GM19238 (cell line): ENCODE measurements around the gene CPHXL2.

Experiments
- DNase-seq: peaks from one replicate; pipeline ENCODE4 v3.0.0; 2011; ENCODE audit warnings: low spot score; ENCODE audit not compliant: insufficient read length

CPHXL2 gene

DNA sequence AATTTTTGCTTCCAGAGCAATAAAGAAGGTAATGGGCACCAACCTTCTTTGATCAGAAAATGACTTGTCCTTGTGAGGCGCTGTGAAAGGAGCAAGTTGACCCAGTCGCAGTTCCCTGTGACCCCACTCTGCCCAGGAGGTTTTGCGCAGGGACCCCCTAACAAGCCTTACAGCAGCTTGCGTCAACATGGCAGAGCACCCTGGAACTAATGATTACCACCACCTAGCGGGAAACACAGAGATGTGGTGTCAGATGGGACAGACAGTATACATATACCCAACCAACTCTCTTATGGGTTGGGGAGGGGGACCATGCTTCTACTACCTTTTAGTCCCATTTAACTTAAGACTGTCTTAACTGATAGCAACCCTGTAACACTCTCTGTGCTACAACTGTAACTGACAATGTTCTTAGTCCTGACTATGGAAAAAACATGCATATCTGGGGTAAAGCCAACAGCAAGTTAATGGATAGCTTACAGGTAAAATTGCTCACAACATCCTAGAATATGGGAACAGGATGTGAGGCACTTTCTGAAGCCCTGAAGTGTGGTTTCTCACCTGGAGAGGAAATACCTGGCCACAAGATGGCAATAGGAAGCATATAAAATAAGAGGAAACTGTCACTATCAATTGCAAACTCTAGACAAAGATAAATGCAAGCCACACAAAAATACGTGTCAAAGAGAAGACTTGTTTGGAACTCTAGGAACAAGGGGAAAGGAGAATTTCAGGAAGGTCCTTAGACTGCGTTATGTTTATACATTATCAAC is 32.4 kb downstream of the CPHXL2 start:
- DNase-seq: no peak

DNA sequence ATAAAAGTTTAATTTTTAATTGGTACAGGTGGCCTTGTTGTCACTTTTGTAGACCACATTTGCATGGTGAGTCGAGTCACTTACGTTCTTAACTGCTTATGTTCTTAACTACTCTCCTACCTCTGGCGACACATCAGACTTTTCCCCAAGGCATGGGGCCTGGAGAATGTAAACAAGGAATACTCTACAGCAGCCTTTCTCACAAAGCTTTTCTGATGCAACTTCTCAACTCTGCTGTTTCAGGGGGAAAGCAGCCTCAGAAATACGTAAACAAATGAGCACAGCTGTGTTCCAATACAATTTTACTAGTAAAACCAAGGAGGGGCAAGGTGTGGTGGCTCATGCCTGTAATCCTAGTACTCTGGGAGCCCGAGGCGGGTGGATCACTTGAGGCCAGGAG is 36.2 kb downstream of the CPHXL2 start:
- no peak for DNase-seq

DNA sequence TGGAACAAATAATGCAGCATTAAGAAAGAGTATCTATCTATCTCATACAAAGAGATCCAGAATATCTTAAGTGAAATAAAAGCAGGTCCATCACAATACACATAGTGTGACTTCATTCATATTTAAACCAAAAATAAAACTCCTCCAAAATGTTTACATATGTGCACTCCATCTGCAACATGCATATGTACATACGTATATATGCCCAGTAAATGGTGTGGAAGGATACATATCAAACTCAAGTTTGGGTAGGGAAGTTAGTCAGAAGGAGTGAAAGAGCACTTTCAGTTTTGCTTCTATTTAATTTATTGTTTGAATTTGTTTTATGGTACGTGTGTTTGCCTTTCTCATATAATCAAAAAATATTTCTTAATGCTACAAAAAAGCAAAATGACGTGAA is 41.8 kb downstream of the CPHXL2 start:
- DNase-seq: no peak

DNA sequence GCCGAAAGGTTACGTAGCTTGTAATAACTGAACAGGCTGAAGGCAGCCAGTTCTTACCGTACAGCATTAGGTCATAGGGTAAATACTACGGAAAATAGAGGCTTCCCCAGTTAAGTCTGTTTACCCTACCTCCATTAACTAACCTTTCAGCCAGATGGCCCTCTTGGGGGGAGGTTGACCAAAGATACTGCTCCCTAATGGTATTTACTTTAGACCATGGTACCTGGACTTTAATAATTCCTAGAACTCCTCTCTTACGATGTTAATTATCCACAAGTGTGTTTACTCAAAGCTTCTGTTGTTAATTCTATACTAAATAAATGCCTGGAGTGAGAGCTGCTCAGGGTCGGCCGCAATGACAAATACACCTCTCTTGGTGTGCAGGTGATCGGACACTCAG is 44.0 kb downstream of the CPHXL2 start:
- no peak for DNase-seq

DNA sequence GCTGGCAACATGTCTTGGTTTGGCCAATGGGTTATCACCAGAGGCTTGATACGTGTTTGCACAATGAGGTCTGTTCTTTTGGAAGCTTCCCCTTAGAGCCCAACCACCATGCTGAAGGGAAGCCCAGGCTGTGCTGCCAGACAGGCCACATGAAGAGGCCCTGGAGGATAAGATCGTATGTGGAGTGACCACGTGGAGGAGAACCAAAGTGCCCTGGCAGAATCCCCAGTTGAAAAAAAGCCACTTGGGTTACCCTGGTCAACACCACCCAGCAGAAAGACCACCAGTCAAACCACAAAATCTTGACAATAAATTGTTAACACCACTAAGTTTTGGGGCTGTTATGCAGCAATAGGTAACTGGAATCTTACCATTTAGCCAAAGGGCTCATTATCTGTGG is 46.8 kb downstream of the CPHXL2 start:
- DNase-seq: no peak

DNA sequence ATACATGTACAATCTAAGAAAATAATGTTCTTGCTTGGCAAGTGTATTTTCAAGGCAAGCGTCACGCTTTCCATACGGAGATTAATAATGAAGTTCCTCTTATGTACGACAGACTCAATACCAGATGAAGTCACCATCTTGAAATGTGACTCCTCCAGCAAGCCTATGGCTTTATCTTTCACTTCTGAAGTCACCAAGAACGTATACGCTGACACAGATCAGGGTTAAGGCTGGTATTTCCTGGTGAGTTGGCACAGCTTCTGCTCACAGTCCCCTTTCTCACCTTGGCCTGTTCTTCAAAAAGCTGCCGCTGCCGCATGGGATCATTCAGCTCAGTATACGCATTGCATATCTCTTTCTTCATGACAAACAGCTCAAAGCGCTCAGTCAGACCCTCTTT is 47.7 kb downstream of the CPHXL2 start:
- DNase-seq: no peak

DNA sequence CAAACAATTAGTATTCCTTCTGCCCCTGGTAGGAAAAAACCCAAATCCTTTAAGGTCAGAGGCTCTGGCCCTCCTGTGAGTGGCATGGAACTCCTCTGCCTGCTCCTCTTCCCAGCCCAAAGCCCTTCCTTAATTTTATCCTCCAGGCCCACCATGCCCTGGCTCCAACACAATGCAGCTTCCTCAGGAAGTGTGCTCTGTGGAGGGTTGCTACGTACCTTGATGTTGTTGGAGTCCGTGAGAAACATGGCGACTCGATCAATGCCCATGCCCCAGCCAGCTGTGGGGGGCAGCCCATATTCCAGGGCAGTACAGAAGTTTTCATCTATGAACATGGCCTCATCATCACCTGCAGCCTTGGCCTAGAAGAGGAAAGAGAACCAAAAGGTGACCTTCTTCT is 48.5 kb downstream of the CPHXL2 start:
- DNase-seq: no peak

DNA sequence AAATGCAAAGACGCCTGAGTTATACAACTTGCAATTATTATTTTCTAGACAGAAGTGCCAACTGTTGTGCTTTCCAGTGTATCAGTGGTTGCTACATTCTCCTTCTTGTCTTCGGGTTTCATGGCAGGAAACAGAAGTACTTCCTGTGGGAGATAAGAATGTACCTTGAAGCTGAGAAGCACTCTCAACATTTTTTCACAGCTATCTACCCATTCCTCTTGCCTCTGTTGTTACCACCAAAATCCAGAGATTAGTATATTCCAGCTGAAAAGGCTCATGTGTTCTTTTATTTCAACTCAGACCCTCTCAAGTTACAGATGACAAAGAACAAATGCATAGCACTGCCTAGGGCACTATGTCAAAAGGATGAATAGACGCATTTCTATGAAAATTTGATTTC is 49.0 kb downstream of the CPHXL2 start:
- no peak for DNase-seq

DNA sequence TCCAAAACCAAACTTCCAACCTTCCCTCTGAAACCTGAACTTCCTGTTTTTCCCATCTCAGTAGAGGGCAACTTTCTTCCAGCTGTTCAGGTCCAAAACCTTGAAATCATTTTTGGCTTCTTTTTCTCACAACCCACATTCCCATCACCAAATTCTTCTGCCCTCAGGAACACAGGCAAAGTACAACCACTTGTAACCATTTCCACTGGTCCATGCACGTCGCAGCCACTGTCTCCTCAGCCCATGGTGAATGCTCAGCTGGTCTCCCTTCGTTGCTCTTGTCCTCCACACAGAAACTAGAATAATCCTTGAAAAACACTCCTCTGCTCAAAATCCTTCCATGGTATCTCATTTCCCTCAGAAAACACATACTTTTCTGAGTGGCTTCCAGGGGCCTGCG is 50.0 kb downstream of the CPHXL2 start:
- no peak for DNase-seq

DNA sequence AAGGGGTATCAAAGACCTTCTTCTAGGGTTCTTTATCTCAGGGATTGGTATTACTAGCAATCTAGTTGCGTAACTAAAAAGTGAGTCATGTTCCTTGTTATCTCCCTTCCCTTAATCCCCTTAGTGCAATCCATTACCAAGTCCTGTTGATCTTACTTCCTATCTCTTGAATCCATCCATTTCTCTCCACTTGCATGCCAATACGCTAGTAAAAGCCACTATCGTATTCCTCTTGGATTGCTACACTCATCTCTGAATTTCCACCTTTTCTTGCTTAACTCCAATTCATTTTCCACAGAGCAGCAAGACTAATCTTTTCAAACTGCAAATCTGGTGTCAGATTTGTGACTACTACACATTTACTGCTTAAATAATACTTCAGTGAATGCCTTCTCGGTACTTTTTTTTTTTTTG is 51.9 kb downstream of the CPHXL2 start:
- DNase-seq: no peak

DNA sequence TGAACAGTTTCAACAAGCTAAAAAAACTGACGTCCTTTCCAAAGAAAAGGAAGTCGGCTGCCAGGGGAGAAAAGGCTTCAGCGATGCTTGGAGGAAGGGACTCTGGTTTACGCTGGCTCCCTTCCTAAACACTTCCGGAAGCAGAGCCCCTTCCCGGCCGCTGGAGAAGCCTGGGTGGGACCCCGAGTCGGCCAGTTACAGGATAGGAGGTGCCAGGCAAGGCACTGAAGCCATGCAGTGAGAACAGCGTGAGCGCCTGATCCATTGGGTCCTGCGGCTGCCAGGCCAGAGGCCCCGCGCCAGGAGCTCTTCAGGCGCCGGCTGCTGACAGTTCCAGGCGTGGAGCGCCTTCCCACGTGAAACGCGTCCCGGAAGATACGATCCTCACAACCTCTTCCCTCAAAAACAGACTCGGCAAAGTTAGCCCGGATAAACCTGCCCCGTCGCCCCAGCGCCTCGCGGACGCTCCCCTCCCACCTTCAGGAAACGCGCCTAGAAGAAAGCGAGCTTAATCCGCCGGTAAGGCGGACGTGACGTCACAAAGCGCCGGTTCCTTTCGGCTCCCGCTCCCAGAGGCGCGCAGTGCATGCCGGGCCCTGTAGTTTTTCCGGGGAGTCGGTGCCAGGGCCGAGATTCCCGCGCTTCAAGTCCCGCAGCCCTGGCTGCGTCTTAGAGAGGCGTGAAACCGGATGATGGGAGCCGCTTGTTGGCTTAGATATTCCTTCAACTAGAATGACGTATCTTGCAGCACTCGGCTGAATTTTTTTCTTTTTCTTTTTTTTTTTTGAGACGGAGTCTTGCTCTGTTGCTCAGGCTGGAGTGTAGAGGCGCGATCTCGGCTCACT is 53.8 kb downstream of the CPHXL2 start, which contains the start of gene ADAT1:
ADAT1 (minus strand) TSS at position 521 of the 845 bp plus-strand sequence. CDS start 2,482 bp downstream, outside the sequence.
- peak; percentile 88 for DNase-seq

DNA sequence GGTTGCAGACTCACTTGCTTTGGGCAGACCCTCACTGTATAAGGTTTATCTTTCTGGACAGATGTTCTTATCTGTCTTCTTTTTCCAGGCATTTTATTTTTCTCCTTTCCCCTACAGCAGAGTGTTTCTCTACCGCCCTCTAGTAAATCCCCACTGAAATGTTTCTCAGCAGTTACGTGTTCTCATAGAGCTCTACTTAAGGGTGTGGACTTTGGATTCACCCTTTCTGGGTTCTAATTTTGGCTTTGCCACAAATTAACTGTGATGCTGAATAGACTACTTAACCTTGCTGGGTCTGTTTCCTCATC is 55.7 kb downstream of the CPHXL2 start:
- DNase-seq: no peak

DNA sequence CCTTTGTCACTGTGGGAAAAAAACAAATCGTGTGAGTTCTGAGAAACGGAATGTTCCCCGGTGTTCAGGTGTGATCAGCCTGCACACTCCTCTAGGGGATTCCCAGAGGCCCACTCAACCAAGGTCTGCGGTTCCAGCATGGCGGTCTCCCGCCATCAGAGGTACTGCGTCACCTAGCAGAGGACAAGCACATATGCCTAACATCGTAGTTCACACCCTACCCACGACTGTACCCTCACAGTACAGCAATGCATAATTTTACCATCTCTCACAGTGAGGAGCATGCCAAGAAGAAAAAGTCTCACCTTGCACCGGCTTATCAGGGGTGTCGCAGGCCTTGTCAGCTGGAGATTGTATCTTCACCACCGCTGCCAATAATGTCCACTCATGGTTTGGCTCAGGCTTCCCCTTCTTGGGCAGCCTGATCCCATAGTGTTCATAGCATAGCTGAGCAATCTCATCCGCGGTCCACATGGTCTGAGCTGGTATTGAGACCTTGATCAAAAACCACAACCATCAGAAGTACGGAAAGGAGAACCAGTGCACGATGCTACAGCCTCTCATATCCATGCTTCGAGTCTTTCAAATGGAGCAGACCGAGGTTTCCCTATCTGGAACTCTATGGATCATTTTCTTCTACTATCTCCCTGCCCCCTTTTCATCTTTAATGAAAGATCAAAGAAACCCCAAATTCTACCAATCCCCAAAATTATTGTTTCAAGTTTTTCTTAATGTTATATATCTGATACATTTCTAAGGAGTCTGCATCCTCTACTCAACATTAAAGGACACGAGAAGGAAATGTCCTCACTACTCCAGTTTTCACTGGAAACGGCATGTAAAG is 56.3 kb downstream of the CPHXL2 start:
- no peak for DNase-seq

DNA sequence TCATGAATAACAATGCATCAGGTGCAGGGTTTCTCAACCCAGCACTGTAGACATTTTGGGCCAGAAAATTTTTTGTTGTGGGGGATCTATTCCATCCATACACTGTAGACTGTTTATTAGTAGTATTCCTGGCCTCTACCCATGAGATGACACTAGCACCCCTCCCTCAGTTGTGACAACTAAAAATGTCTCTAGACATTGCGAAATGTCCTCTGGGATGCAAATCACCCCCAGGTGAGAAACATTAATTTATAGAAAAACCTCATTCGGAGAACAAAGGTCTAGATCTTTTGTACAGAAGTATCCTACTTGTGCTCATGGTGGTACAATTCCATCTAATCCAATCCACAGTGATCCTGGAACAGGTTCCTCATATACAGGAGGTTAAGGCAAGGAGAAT is 58.0 kb downstream of the CPHXL2 start:
- DNase-seq: no peak

DNA sequence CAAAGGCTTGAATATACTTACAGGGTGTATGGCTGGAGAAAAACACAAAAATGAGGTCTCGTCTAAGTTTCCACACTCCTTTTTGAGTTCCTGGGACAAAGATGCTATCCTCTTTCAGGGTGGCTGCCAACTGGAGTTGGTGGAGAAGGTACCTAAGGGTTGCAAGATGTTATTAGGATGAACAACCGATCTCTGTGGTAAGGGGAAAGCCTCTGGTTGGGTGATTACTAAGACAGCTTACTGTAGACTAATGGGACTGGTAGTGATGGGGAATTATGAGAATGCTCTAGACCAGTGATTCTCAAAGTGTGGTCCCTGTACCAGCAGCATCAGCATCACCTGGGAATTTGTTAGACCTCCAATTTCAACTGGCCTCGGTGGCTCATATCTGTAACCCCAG is 59.7 kb downstream of the CPHXL2 start:
- no peak for DNase-seq

DNA sequence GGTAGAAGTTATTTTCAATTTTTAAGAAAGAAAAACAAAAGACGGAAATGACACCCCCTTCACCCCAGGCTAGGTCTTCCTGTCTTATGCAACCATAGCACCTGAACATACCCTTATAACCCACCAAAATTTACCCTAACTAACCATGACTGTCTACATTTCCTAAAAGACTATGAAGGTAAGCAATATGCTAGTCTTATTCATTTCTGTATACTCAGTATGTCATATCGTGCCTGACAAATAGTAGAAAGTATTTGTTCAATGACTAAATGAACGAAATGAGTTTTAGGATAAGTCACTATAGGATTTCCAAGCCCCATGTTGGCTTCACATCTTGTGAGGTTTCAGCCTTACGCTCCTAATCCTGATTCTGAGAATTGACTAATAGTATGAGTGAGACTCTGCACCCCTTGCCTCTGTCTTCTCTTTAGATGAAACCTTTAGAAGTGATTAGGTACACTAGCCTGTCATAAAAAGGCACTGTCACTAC is 60.2 kb downstream of the CPHXL2 start:
- no peak for DNase-seq

DNA sequence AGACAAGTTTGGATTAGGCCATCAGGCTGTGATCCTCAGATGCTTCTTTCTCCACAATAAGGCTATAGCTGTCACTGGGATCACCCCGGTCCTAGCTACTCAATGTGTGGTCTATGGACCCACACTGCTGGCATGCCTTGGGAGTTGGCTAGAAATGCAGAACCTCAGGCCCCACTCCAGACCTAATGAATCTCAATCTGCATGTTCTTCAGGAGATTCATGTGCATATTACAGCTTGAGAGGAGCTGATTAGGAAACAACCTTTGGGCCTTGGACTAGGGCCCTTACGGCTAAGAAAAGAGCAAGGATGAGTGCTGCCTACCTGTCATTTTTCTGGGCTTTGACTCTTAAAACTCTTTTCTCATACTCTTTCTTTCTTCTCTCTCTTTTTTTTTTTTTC is 61.2 kb downstream of the CPHXL2 start:
- DNase-seq: no peak

DNA sequence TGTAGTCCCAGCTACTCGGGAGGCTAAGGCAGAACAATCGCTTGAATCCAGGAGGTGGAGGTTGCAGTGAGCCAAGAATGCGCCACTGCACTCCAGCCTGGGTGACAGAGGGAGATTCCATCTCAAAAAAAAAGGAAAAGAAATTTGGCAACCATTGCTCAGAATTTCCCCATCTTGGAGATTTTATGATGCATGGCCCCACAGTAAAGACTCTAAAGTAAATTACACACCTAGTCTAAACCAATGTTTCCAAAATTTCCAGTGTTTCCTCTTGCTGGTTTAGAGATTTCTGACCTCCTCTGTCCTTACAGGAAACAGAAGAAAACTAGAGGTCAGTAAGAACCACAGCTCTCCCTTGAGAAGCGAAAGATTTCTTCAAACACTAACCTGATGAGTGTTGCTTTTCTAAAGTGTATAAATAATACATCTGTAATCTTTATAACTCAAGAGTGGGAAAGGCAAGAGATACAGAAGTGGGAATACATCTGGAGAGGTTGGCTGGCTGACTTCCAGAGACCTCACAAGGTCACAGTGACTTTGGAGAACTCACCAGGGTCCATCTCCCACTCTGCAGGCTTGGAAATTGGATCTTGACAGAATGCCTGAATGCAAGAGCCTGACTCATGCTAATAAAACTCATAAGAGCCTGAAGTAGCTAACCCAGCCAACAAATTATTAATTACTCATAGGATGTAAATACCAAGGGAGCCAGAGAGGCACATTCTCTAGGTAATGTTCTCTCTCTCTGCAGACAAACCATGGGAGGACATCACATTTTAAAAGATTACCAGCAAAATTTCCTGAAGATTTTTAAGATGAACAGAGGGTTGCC is 62.5 kb downstream of the CPHXL2 start:
- no peak for DNase-seq
